ENCODE measurements around the gene FSTL5. TPM values are rescaled to one million over a fixed set of nuclear protein-coding genes. Genes with fewer than 3 reads are reported as not detected.
"Not testable (repeated sequence)": the region's sequence is repeated elsewhere in the genome, so short reads cannot be mapped to it uniquely, and the experiment has no call there.

FSTL5 gene
- total and polyA plus RNA-seq, 2 of the 8 experiments (the other 6 are each of a cell fraction or from before 2014, with no cell fraction given), result 0.09 to 0.32 TPM

DNA sequence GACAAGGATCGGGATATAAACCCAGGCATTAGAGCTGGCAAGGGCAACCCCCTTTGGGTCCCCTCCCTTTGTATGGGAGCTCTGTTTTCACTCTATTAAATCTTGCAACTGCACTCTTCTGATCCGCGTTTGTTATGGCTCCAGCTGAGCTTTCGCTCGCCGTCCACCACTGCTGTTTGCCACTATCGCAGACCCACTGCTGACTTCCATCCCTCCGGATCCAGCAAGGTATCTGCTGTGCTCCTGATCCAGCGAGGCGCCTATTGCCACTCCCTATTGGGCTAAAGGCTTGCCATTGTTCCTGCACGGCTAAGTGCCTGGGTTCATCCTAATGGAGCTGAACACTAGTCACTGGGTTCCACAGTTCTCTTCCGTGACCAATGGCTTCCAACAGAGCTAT lies 59.9 kb downstream of the FSTL5 start:
- Histone ChIP-seq H2AK5ac (ENCODE audit: low read depth, low read length) (peak overlapping the region; percentile 69; the same call in 1 of the 2 replicates), H2BK20ac (ENCODE audit: low read length) (peak overlapping the region; percentile 77), H3K18ac (ENCODE audit: extremely low read depth, low read length) (peak overlapping the region; percentile 76), H3K4me1 (replicated peaks in 1 of 4; ENCODE audit: control insufficient read depth in 3 of 4, insufficient read depth in 4 of 4, low read length in 3 of 4) (peaks cover 0 to 31% (median 6%) of the 10 kb centered on the region in 4 experiments; a peak in 3 of 7 replicates), H2BK5ac (ENCODE audit: low read depth, low read length) (peak overlapping the region; percentile 95; the same call in 1 of the 2 replicates), H3K56ac (replicated peaks; ENCODE audit: insufficient read length, low read depth, low read length) (peak overlapping the region; percentile 77), H3K4me2 (ENCODE audit: insufficient read depth in 1 of 2, low read depth in 2 of 2, low read length in 2 of 2) (peak overlapping the region in 1 of 2 experiments; percentile 29; a peak in 1 of 4 replicates), H4K5ac (ENCODE audit: insufficient read length, low read depth, low read length) (peak overlapping the region; percentile 40), H4K91ac (replicated peaks; ENCODE audit: insufficient read length, low read length) (peak overlapping the region; percentile 63), H2BK120ac (replicated peaks; ENCODE audit: low read depth, low read length) (peak overlapping the region; percentile 89), H2BK12ac (ENCODE audit: low read depth, low read length) (peak overlapping the region; percentile 91; the same call in 1 of the 2 replicates)
- 92% methylated on average over 12 of the region's 12 CpGs; no CpG with 5 or more reads in 1 of the 2 experiments for WGBS, 2 experiments (ENCODE audit: extremely low coverage in 1 of 2, insufficient coverage in 1 of 2, insufficient read length in 1 of 2, insufficient replicate concordance in 2 of 2, low coverage in 1 of 2, low lambda C conversion rate in 2 of 2, missing lambda C conversion rate in 1 of 2)
- H3K23me2 ChIP-seq (ENCODE audit: low read depth, low read length); FAIRE-seq; H3K14ac ChIP-seq (ENCODE audit: insufficient read length); H3K4me3 ChIP-seq (ENCODE audit: extremely low read depth in 1 of 4, insufficient read depth in 2 of 4, low read depth in 3 of 4, low read length in 4 of 4); H4K8ac ChIP-seq (ENCODE audit: extremely low read depth, insufficient read depth, low read length); H2AFZ ChIP-seq (ENCODE audit: low read length); H3K4ac ChIP-seq (replicated peaks; ENCODE audit: insufficient read length, low read depth, low read length); H3K79me2 ChIP-seq (ENCODE audit: control insufficient read depth in 1 of 2, insufficient read depth in 2 of 2, low read length in 2 of 2); DNase-seq (ENCODE audit: low read depth in 1 of 2, low spot score in 2 of 2); H2BK15ac ChIP-seq (ENCODE audit: low read length); H3K9ac ChIP-seq (replicated peaks in 1 of 4; ENCODE audit: extremely low read depth in 1 of 4, low read depth in 3 of 4, low read length in 3 of 4); H3K23ac ChIP-seq (ENCODE audit: insufficient read length); H3K27ac ChIP-seq (ENCODE audit: low read depth, low read length); H3K79me1 ChIP-seq (ENCODE audit: low read depth, low read length); H4K20me1 ChIP-seq (replicated peaks in 1 of 2; ENCODE audit: control insufficient read depth in 1 of 2, insufficient read depth in 2 of 2, low read length in 2 of 2); H3K9me3 ChIP-seq (ENCODE audit: insufficient read depth in 2 of 2, low read depth in 1 of 2, low read length in 1 of 2); H3K36me3 ChIP-seq (ENCODE audit: control insufficient read depth in 2 of 4, insufficient read depth in 4 of 4, low read length in 3 of 4); H3K27me3 ChIP-seq (replicated peaks in 1 of 4; ENCODE audit: control insufficient read depth in 3 of 4, extremely low read depth in 1 of 4, insufficient read depth in 3 of 4, low read length in 3 of 4): not testable (repeated sequence)
- ChIA-PET POLR2A (ENCODE audit: partially characterized antibody) (interaction anchor here (1.4 kb wide), 1 partner anchor 13 kb away, joined by 4 read pairs; no protein-coding TSS in a partner anchor), CTCF (ENCODE audit: partially characterized antibody) (interaction anchor here (0.8 to 1.3 kb wide), 3 partner anchors 12 to 65 kb away, joined by 3 to 6 read pairs (median 3); no protein-coding TSS in a partner anchor)

Data from H1 (cell line).